Measurements from ENCODE around the gene MARCKSL1. TPM values are rescaled to one million over a fixed set of nuclear protein-coding genes. Genes with fewer than 3 reads are reported as not detected.
A peak's percentile ranks its signal among the peaks of the same experiment; 100 is the strongest.
"Not testable (repeated sequence)": the region's sequence is repeated elsewhere in the genome, so short reads cannot be mapped to it uniquely, and the experiment has no call there.

The MARCKSL1 gene
- total RNA-seq, 8 experiments from 2014 or later: 32.9 to 922 (median 250) TPM

DNA sequence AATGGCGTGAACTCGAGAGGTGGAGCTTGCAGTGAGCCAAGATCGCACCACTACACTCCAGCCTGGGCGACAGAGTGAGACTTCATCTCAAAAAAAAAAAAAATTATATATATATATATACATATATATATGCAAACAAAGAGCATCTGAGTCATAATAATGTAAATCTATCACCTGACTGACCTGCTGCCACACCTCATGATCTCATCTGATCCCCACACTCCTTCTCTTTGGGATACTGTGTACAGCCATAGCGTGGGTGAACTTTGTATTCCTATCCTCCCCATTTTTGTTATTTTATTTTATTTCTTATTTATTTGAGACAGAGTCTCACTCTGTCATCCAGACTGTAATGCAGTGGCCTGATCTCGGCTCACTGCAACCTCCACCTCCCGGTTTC is 46.8 kb downstream of the MARCKSL1 start:
- Histone ChIP-seq H3K27ac (no peak overlapping the region), H3K4me3 (no peak overlapping the region), H3K4me1 (replicated peaks in 1 of 2) (peaks cover 0 to 5% of the 10 kb centered on the region in 2 donors)
- 90 to 100% (median 94%) methylated on average over 1 to 6 of the region's 7 CpGs; no CpG with 5 or more reads in 1 of the 10 experiments for WGBS, 10 experiments
- ATAC-seq (replicated peaks in 6 of 8): no peak
- in situ Hi-C loops (cut with MboI; ENCODE audit: low pct_unique_long_range_greater_than_20kb in 2 of 9, low sequenced_read_pairs in 9 of 9, unreplicated experiment in 9 of 9): no loop called here

- 75 to 100% (median 95%) methylated on average over 1 to 4 of the region's 4 CpGs; no CpG with 5 or more reads in 1 of the 10 experiments for WGBS, 10 experiments
- Histone ChIP-seq H3K27ac (no peak overlapping the region), H3K4me1 (replicated peaks in 1 of 2) (peaks cover 0 to 5% of the 10 kb centered on the region in 2 donors), H3K4me3 (no peak overlapping the region)
- ATAC-seq (replicated peaks in 6 of 8): no peak
- in situ Hi-C loops (cut with MboI; ENCODE audit: low pct_unique_long_range_greater_than_20kb in 2 of 9, low sequenced_read_pairs in 9 of 9, unreplicated experiment in 9 of 9): no loop called here
Observed at GRCh38 chr1:32286763-32287162, 49.3 kb downstream of the MARCKSL1 start.

- ATAC-seq (replicated peaks in 6 of 8): peak in 1 of 8 experiments; percentile 30
- Histone ChIP-seq H3K4me1 (replicated peaks in 1 of 2) (peaks cover 0 to 5% of the 10 kb centered on the region in 2 donors), H3K27ac (no peak overlapping the region), H3K4me3 (no peak overlapping the region)
- in situ Hi-C loops (cut with MboI; ENCODE audit: low pct_unique_long_range_greater_than_20kb in 2 of 9, low sequenced_read_pairs in 9 of 9, unreplicated experiment in 9 of 9): no loop called here
- whole genome bisulfite sequencing, 10 experiments: 100% methylated on average over 1 to 3 of the region's 3 CpGs; no CpG with 5 or more reads in 6 of the 10 experiments
Observed at GRCh38 chr1:32285658-32286057, 50.4 kb downstream of the MARCKSL1 start.

DNA sequence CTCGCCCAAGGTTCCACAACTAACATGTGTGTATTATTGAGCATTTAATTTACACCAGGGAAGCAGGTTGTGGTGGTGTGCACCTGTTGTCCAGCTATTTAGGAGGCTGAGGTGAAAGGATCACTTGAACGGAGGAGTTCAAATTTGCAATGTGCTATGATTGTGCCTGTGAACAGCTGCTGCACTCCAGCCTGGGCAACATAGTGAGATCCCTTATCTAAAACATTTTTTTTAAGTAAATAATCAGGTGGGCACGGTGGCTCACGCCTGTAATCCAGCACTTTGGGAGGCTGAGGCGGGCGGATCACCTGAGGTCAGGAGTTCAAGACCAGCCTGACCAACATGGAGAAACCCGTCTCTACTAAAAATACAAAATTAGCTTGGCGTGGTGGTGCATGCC is 51.3 kb downstream of the MARCKSL1 start:
- 51 to 100% (median 91%) methylated on average over 1 to 8 of the region's 8 CpGs; no CpG with 5 or more reads in 2 of the 10 experiments for WGBS, 10 experiments
- H3K4me3 ChIP-seq; ATAC-seq (replicated peaks in 6 of 8); H3K27ac ChIP-seq; in situ Hi-C loops (cut with MboI; ENCODE audit: low pct_unique_long_range_greater_than_20kb in 2 of 9, low sequenced_read_pairs in 9 of 9, unreplicated experiment in 9 of 9); H3K4me1 ChIP-seq (replicated peaks in 1 of 2): not testable (repeated sequence)

Other genes with a start within 250 kb of the MARCKSL1 start
- gene KPNA6, start 228.2 kb downstream of the MARCKSL1 start, total RNA-seq: 10 to 100 TPM; 35.3 to 53.4 (median 40.7) TPM
- 10 to 100 TPM; 35.0 to 98.3 (median 60.4) TPM for gene TXLNA, start 156.6 kb downstream of the MARCKSL1 start, total RNA-seq
- 10 to 100 TPM; 14.6 to 92.6 (median 53.7) TPM for gene CCDC28B, start 135.6 kb downstream of the MARCKSL1 start, total RNA-seq
- gene IQCC, start 130.6 kb downstream of the MARCKSL1 start, total RNA-seq: 10 to 100 TPM in 1 of 8 experiments, 1 to 10 TPM in 6, under 1 TPM in 1; 0.97 to 13.7 (median 6.7) TPM
- gene DCDC2B, start 127.1 kb downstream of the MARCKSL1 start, total RNA-seq: 1 to 10 TPM in 3 of 8 experiments, under 1 TPM in 5; 0.25 to 3.7 (median 0.98) TPM
- gene TMEM234, start 113.9 kb downstream of the MARCKSL1 start, total RNA-seq: 10 to 100 TPM; 15.1 to 31.8 (median 25.6) TPM
- gene EIF3I, start 113.8 kb downstream of the MARCKSL1 start, total RNA-seq: 100 to 1,000 TPM; 174 to 366 (median 241) TPM
- gene FAM167B, start 89.0 kb downstream of the MARCKSL1 start, total RNA-seq: 10 to 100 TPM in 2 of 8 experiments, 1 to 10 TPM in 2, under 1 TPM in 3, not detected in 1; 0.49 to 12.0 (median 2.2) TPM
- 1 to 10 TPM in 3 of 8 experiments, under 1 TPM in 1, not detected in 4; 0.63 to 1.4 (median 1.2) TPM for gene LCK, start 85.0 kb downstream of the MARCKSL1 start, total RNA-seq
- gene HDAC1, start 44.1 kb downstream of the MARCKSL1 start, total RNA-seq: 100 to 1,000 TPM in 2 of 8 experiments, 10 to 100 TPM in 6; 45.7 to 124 (median 77.0) TPM
- gene FAM229A, start 26.3 kb upstream of the MARCKSL1 start, total RNA-seq: 1 to 10 TPM; 1.1 to 6.7 (median 4.3) TPM
- 1 to 10 TPM in 7 of 8 experiments, under 1 TPM in 1; 0.92 to 6.9 (median 2.5) TPM for gene TSSK3, start 26.3 kb upstream of the MARCKSL1 start, total RNA-seq
- 100 to 1,000 TPM in 4 of 8 experiments, 10 to 100 TPM in 4; 60.0 to 135 (median 94.0) TPM for gene BSDC1, start 58.2 kb upstream of the MARCKSL1 start, total RNA-seq
- gene ZBTB8B, start 128.8 kb upstream of the MARCKSL1 start, total RNA-seq: 1 to 10 TPM in 5 of 8 experiments, under 1 TPM in 3; under 0.01 to 5.9 (median 2.8) TPM
- gene ZBTB8A, start 203.2 kb upstream of the MARCKSL1 start, total RNA-seq: 10 to 100 TPM in 5 of 8 experiments, 1 to 10 TPM in 3; 1.5 to 18.2 (median 14.3) TPM

All from motor neuron (in vitro differentiated cells).